Activated T-helper 1 cell treated with anti-CD3 and anti-CD28 coated beads, Interleukin-12 subunit alpha, Interleukin-12 subunit beta, Interleukin-2, Interleukin-4 antibody, amounts not matched to agents 30 ng/mL and 10 ng/mL and 1 ng/mL, durations not matched to agents 14 hours and 24 hours and 36 hours (primary cell): ENCODE results near the gene TP53AIP1. TPM values are rescaled to one million over a fixed set of nuclear protein-coding genes. Genes with fewer than 3 reads are reported as not detected.
A peak's percentile ranks its signal among the peaks of the same experiment; 100 is the strongest.

ENCODE experiments used
- DNase-seq: peaks from one replicate; pipeline ENCODE4 v3.0.0; 2021; ENCODE audit warnings: low spot score
- H3K27ac Mint-ChIP-seq: one replicate; pipeline ENCODE4 v1.8.0; 2021; ENCODE audit warnings: mild to moderate bottlenecking, mixed read lengths
- H3K27me3 Mint-ChIP-seq: one replicate; pipeline ENCODE4 v1.8.0; 2022; ENCODE audit warnings: mild to moderate bottlenecking, moderate library complexity, mixed read lengths; ENCODE audit not compliant: insufficient read depth
- H3K36me3 Mint-ChIP-seq: one replicate; pipeline ENCODE4 v1.8.0; 2021; ENCODE audit warnings: low read depth, mixed read lengths
- H3K4me1 Mint-ChIP-seq: one replicate; pipeline ENCODE4 v1.8.0; 2021; ENCODE audit warnings: low read depth, mixed read lengths
- H3K4me3 Mint-ChIP-seq: one replicate; pipeline ENCODE4 v1.8.0; 2021; ENCODE audit warnings: mild to moderate bottlenecking, moderate library complexity, mixed read lengths
- H3K9me3 Mint-ChIP-seq: one replicate; pipeline ENCODE4 v1.8.0; 2021; ENCODE audit warnings: mixed read lengths
- intact Hi-C: fragments of 100-400 bp; cut with micrococcal nuclease; formaldehyde crosslinking; loops from one replicate; pipeline ENCODE4 v1.15.1; 2024
- total RNA-seq: library from RNA; stranded (reverse); gene quantifications from 2 replicates; pipeline ENCODE4 v1.2.3, GENCODE V29; 2022

TP53AIP1 gene, protein sequence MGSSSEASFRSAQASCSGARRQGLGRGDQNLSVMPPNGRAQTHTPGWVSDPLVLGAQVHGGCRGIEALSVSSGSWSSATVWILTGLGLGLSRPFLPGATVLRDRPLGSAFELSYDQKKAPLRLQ
- total RNA-seq, result not detected in 2 replicates

DNA sequence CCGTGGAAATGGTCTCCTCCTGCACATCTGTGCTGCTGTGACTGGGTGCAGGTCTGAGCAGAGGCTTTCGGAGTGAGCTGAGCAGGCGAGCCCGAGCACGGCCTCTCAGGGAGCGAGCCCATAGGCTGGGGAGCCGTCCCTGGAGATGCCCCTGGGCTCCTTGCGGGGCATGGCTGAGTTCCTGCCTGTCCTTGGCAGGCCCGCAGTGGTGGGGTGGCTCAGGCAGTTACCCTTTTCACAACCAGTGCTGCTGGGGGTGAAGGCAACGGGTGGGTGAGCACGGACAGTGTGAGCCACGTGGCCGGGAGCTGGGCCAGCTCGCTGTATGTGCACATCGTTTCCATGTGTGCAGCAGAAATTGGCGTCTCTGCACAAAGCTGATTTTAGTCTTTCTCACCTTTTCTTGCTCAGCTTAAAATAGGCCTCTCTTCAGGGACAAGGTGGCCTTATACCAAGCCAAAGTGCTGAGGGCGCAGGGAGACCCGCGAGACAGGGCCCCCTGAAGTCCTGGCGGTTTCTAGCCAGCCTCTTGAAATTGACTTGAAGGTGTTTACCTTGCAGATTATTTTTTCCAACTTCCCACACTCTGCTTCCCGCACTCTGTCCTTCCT lies at the start of gene TP53AIP1:
Gene TP53AIP1 (minus strand): TSS at position 55 of the 611 bp plus-strand sequence. CDS start 5,053 bp downstream, outside the sequence.
- no peaks in the 10 kb centered on the region for H3K36me3 Mint-ChIP-seq
- H3K27ac Mint-ChIP-seq, result no peak within 1 kb of the TSS
- H3K9me3 Mint-ChIP-seq, result no peaks in the 10 kb centered on the region
- intact Hi-C loops, result no loop called here
- H3K27me3 Mint-ChIP-seq, result peaks cover 6% of the 10 kb centered on the region
- no peak within 1 kb of the TSS for H3K4me3 Mint-ChIP-seq
- H3K4me1 Mint-ChIP-seq, result no peaks in the 10 kb centered on the region
- DNase-seq, result no peak

DNA sequence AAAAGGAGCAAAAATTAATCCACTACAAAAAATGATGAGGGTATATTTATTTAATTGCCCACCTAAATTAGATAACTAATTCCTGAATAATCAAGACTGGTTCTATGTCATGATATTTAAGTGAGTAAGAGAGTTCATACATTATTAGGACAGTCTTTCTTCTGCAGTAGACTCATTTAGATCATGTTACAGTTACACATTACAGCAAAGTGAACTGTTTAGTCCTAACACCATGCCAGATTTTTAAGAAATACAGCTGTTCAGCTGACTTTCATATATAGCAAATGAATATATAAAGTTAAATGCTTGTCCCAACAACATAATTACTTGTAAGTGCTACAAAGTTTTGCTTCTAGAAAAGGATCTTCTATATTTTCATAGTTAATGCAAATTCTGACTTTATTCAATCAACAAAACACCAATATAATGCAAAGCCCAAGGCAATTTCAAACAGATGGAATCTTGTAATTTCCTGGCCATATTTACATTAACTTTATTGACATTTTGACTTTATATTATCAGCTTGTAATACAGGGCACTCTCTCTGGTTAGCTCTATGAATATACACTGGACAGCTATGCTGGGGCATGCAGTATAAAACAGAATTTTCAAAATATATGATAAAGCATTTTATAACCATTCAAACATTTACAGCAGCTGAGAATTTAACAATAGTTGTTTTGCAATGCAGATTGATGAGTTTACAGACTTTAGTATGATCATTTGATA lies 45.7 kb upstream of the TP53AIP1 start:
- DNase-seq, result no peak
- Mint-ChIP-seq H3K9me3 (peaks cover 6% of the 10 kb centered on the region), H3K4me1 (peaks cover 20% of the 10 kb centered on the region), H3K27me3 (no peaks in the 10 kb centered on the region), H3K36me3 (no peaks in the 10 kb centered on the region), H3K4me3 (no peak overlapping the region), H3K27ac (no peak overlapping the region)
- intact Hi-C loops, result no loop called here

DNA sequence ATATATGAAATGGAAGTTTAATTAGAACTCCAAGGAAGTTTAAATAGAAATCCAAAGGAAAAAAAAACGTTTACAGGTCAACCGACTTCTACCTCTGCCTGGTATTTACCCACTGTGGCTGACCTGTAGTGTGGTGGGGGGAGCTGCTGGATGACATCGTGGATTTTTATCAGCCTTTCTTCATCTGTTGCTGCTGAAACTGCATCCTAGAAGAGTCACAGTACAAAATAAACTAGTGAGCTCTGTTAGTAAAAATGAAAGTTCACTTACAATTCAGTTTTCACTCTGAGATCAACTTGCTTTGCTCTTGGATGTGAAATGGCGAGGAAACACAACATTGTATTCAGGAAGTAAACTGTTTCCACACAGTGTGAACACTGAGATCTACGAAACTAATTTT lies 43.2 kb upstream of the TP53AIP1 start:
- Mint-ChIP-seq H3K27ac (no peak overlapping the region), H3K27me3 (no peaks in the 10 kb centered on the region), H3K9me3 (peaks cover 6% of the 10 kb centered on the region), H3K4me3 (no peak overlapping the region), H3K4me1 (peaks cover 13% of the 10 kb centered on the region), H3K36me3 (no peaks in the 10 kb centered on the region)
- intact Hi-C loops, result no loop called here
- DNase-seq, result no peak

DNA sequence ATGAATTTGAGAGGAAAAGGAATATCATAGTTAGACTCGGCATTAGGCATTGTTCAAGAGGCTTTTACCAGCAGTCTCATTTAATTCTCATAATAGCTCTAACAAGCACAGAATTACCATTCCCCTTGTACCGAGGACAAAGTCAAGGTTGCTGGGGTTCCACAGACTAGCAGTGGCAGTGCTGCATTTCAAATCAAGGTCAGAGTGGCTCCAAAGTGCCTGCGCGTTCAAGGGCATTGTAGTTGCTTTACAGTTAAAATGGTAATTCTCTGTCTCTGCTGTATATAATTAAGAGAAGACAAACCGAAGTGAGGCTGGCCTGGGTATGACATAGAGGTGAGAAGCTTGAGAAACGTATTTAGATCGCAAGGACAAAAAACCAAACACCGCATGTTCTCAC lies 40.4 kb upstream of the TP53AIP1 start:
- no peak overlapping the region for H3K4me3 Mint-ChIP-seq
- no peaks in the 10 kb centered on the region for H3K27me3 Mint-ChIP-seq
- intact Hi-C loops, result no loop called here
- no peaks in the 10 kb centered on the region for H3K9me3 Mint-ChIP-seq
- DNase-seq, result no peak
- H3K4me1 Mint-ChIP-seq, result peaks cover 13% of the 10 kb centered on the region
- no peaks in the 10 kb centered on the region for H3K36me3 Mint-ChIP-seq
- H3K27ac Mint-ChIP-seq, result no peak overlapping the region

DNA sequence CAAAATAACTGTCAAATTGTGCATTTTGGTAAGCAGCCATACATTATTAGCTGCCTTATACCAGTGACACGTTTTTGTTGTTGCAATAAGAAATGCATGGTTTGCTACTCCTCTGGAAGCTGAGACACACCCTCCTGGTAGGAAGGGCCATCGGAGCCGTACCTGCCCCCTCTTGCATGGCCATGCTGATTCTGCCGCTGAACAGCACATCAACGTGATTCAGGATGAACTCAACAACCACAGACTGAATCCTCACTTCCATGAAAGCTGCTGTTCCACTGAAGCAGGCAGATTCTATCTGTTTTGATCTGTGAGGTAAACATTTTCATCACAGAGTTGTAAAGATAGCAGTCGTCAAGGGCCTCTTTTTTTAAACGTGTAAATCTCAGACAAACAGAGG lies 38.6 kb upstream of the TP53AIP1 start:
- H3K9me3 Mint-ChIP-seq, result no peaks in the 10 kb centered on the region
- peaks cover 2% of the 10 kb centered on the region for H3K36me3 Mint-ChIP-seq
- no peak for DNase-seq
- H3K4me1 Mint-ChIP-seq, result peaks cover 11% of the 10 kb centered on the region
- intact Hi-C loops, result no loop called here
- no peaks in the 10 kb centered on the region for H3K27me3 Mint-ChIP-seq
- no peak overlapping the region for H3K27ac Mint-ChIP-seq
- no peak overlapping the region for H3K4me3 Mint-ChIP-seq

DNA sequence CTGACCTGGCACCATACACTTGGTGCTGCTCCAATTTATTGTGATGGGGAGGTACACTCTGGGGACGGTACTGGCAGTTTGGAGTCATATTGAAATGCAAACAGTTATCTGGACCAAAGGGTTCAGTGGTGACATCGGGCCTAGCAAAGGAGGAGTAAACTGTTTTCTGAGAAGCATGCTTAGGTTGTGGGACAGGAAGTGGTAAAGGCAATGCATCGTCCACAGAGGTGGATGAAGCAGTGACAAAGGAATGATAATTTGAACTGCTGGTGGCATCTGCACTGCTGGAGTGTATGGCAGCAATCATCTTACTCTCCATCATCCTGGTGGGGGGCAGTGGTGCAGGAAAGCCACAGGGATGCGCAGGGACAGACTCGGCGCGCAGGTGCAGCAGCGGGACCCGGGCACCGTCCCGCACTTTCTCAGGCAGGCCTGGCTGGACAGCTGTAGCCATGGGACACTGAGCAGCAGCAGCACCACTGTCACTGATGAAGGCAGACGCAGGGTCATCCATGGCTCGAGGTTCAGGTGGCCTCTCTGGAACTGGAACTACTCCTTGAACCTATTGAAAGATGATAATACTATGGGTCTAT lies 28.0 kb upstream of the TP53AIP1 start:
- peak; percentile 11 for DNase-seq
- peaks cover 14% of the 10 kb centered on the region for H3K36me3 Mint-ChIP-seq
- H3K27me3 Mint-ChIP-seq, result no peaks in the 10 kb centered on the region
- H3K27ac Mint-ChIP-seq, result peak overlapping the region; percentile 8
- H3K4me1 Mint-ChIP-seq, result peaks cover 41% of the 10 kb centered on the region
- intact Hi-C loops, result no loop called here
- H3K4me3 Mint-ChIP-seq, result peak overlapping the region; percentile 9
- H3K9me3 Mint-ChIP-seq, result no peaks in the 10 kb centered on the region

DNA sequence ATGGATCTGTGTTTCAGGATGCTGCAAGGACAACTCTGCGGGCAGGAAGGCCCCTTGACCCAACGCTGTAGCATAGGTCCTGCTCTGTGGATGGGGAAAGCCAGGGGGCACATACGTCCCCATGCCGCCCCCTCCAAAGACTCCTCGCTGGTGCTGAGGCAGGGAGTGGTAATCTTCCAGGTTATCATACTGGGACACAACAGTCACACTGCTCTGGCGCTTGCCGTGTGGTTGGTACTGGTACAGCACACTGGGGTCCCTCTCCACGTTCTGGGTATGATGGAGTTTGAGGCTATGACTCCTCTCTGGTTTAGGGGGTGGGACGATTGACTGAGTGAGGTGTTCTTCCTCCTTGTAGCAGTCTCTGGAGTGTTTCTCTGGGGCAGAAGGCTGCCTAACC lies 26.2 kb upstream of the TP53AIP1 start:
- H3K27me3 Mint-ChIP-seq, result no peaks in the 10 kb centered on the region
- H3K4me1 Mint-ChIP-seq, result peaks cover 58% of the 10 kb centered on the region
- intact Hi-C loops, result no loop called here
- peaks cover 2% of the 10 kb centered on the region for H3K9me3 Mint-ChIP-seq
- no peak overlapping the region for H3K27ac Mint-ChIP-seq
- H3K36me3 Mint-ChIP-seq, result peaks cover 14% of the 10 kb centered on the region
- H3K4me3 Mint-ChIP-seq, result no peak overlapping the region
- no peak for DNase-seq

DNA sequence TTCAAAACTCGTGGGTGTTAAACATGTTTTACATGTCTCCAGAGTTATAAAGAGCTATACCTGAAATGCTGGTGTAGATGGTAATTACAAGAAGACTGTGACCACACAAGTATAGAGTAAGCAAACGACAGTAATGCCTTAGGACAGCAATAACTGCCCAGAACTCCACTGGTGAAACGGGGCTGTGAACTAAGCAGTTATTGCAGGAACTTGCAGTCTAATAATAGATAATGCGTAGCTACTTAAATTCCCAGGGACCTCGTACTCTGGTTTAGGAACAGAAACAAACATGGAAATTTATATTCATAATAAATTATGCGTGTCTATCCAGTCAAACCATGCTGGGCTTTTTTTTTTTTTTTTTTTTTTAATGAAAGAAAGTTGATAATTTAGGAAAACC lies 24.9 kb upstream of the TP53AIP1 start:
- Mint-ChIP-seq H3K9me3 (peaks cover 3% of the 10 kb centered on the region), H3K27ac (no peak overlapping the region), H3K27me3 (no peaks in the 10 kb centered on the region), H3K36me3 (peaks cover 11% of the 10 kb centered on the region), H3K4me1 (peaks cover 72% of the 10 kb centered on the region), H3K4me3 (no peak overlapping the region)
- DNase-seq, result no peak
- intact Hi-C loops, result no loop called here

DNA sequence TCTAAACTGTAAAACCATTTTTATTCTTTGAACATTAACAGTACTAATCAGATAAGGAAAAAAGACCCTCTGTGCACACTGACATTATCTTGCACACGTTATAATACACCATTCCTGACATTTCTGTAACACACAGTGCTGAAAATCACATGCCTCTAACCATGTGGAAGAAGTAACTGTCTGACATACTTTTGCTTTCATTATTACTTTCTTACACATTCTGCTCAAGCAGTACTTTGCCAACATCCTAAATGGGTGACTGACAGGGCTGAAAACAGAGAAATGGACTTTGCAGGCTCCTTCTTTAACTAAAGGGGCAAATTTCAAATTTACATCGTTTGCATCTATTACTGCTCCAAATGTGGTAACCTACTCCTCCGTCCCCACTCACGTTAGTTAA lies 22.8 kb upstream of the TP53AIP1 start:
- no peaks in the 10 kb centered on the region for H3K27me3 Mint-ChIP-seq
- intact Hi-C loops, result loop anchor here (2.0 kb wide), 1 partner anchor 927 kb away; no protein-coding TSS in a partner anchor
- peak; percentile 6 for DNase-seq
- peaks cover 3% of the 10 kb centered on the region for H3K9me3 Mint-ChIP-seq
- H3K4me3 Mint-ChIP-seq, result peak overlapping the region; percentile 41
- peak overlapping the region; percentile 53 for H3K27ac Mint-ChIP-seq
- peaks cover 1% of the 10 kb centered on the region for H3K36me3 Mint-ChIP-seq
- H3K4me1 Mint-ChIP-seq, result peaks cover 66% of the 10 kb centered on the region

DNA sequence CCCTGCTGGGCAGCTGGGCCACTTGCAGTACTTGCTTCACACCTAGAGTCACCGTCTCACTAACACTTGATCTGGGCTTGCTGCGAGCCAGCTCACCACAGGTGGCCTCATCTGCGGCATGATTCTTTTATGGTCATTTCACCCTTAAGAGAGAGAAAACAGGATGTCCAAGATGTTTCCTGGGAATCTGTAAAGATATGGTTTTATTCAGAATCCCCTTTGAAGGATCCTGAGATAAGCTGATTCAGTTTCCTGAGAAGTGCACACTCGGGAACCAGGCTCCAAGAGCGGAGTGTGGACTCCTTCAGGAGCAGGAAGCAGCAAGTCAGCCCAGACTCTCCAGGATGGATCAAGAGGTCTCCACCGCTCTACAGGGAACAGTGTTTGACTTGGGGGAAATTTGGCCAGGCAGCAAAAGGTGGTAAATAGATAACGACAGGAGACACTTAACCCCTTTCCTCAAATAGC lies 21.8 kb upstream of the TP53AIP1 start:
- H3K9me3 Mint-ChIP-seq, result peaks cover 3% of the 10 kb centered on the region
- no peaks in the 10 kb centered on the region for H3K36me3 Mint-ChIP-seq
- DNase-seq, result no peak
- peaks cover 56% of the 10 kb centered on the region for H3K4me1 Mint-ChIP-seq
- peak overlapping the region; percentile 41 for H3K4me3 Mint-ChIP-seq
- H3K27ac Mint-ChIP-seq, result peak overlapping the region; percentile 55
- H3K27me3 Mint-ChIP-seq, result no peaks in the 10 kb centered on the region
- intact Hi-C loops, result loop anchor here (2.0 to 5.0 kb wide), 3 partner anchors 97 to 926 kb away; partner anchors contain the start of gene KCNJ1

DNA sequence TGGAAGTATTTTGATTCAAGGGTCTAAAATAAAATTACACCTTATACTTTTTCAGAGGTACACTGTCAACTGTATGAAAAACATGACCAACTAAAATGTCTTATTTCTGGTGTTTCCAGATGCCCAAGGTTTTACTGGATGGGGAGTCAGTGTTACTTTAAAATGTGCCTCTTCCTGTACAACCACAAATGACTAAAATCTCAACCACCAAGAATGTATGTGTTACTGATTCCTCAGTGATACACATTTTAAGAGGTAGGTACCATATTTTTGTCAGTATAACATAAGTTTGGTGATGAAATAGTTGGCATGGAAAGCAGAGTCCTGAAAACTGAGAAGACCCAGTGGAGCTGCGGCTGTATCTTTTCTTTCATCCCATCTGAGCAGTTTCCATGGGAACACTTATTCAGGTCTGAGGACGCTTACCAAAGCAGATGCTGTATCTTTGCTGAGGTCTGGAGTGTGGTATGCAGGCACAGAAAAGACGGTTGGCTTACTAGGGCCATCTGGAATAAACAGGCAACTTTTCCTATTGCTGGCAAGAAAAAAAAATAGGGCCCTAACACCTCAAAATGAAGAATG lies 21.2 kb upstream of the TP53AIP1 start:
- peak overlapping the region; percentile 66 for H3K4me3 Mint-ChIP-seq
- H3K9me3 Mint-ChIP-seq, result peaks cover 3% of the 10 kb centered on the region
- H3K27ac Mint-ChIP-seq, result peak overlapping the region; percentile 62
- peaks cover 3% of the 10 kb centered on the region for H3K27me3 Mint-ChIP-seq
- intact Hi-C loops, result loop anchor here (2.0 to 5.0 kb wide), 3 partner anchors 97 to 925 kb away; partner anchors contain the start of gene KCNJ1
- peaks cover 53% of the 10 kb centered on the region for H3K4me1 Mint-ChIP-seq
- no peaks in the 10 kb centered on the region for H3K36me3 Mint-ChIP-seq
- no peak for DNase-seq

DNA sequence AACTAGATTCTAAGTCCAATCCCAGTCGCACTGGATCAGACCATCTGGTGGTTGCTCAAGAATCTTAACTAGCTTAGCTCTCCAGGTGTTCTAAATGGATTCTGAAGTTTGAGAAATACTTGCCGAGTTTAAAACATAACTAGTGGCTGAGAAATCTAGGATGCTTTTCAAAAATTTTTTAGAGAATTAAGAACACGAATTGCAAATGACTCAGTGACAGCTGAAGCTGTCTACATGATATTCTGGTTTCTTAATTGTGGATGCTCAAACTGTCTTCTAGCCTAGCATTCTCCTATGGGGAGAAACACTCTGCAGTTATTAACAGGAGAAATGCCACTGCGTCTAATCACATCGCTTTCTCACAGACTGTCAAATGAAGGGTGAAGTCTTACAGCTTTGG lies 20.2 kb upstream of the TP53AIP1 start:
- no peak overlapping the region for H3K27ac Mint-ChIP-seq
- peaks cover 4% of the 10 kb centered on the region for H3K27me3 Mint-ChIP-seq
- H3K4me1 Mint-ChIP-seq, result peaks cover 53% of the 10 kb centered on the region
- no peaks in the 10 kb centered on the region for H3K36me3 Mint-ChIP-seq
- H3K4me3 Mint-ChIP-seq, result no peak overlapping the region
- H3K9me3 Mint-ChIP-seq, result peaks cover 3% of the 10 kb centered on the region
- intact Hi-C loops, result loop anchor here (5.0 kb wide), 2 partner anchors 96 to 679 kb away; partner anchors contain the start of gene KCNJ1
- DNase-seq, result no peak
